GM18499 (cell line): ENCODE data around the gene ACTL6A.
A peak's percentile ranks its signal among the peaks of the same experiment; 100 is the strongest.
"Not testable (repeated sequence)": the region's sequence is repeated elsewhere in the genome, so short reads cannot be mapped to it uniquely, and the experiment has no call there.

Experiments used
- ATAC-seq: cut with Tn5 transposase; IDR thresholded peaks from one replicate; pipeline ENCODE4 v1.9.1; 2021; ENCODE audit warnings: moderate number of reproducible peaks; ENCODE audit not compliant: insufficient read depth, unreplicated experiment

Gene ACTL6A

GRCh38 chr3:179562591-179563270 is at the start of gene ACTL6A:
Gene ACTL6A, plus strand, starts transcription at chr3:179562926. Its CDS starts 167 bp downstream, at chr3:179563093.
- ATAC-seq = peak; percentile 90

GRCh38 chr3:179513862-179514261 is 48.9 kb upstream of the ACTL6A start:
- no peak for ATAC-seq

DNA sequence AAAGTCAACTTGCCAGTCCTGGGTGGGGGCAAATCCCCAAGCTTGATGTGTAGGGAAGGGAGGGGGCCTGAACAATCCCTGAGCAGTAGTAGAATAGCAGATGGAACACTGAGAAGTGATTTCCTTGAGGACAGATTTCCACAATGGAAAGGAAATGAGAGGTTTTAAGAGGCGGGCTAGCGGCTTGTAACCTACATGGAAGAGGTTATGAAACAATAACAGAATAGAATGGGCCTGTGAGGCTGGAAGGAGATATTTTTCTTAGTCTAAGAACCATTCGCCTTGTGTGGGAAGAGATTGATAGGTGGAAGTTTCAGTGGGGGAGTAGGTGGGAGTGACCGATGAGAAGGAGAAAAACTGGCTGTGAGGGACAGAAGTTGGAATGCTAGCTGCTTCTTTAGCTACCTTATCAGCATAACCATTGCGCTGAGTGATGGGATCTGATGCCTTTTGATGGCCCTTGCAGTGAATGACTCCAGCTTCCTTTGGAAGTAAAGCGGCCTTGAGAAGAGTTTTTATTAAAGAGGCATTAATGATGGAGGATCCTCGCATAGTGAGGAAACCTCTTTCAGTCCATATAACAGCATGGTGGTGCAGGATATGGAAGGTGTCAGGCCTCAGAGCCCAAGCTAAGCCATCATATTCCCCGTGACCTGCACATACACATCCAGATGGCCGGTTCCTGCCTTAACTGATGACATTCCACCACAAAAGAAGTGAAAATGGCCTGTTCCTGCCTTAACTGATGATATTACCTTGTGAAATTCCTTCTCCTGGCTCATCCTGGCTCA is 46.1 kb upstream of the ACTL6A start:
- ATAC-seq = not testable (repeated sequence)

GRCh38 chr3:179526482-179526881 is 36.2 kb upstream of the ACTL6A start:
- no peak for ATAC-seq

DNA sequence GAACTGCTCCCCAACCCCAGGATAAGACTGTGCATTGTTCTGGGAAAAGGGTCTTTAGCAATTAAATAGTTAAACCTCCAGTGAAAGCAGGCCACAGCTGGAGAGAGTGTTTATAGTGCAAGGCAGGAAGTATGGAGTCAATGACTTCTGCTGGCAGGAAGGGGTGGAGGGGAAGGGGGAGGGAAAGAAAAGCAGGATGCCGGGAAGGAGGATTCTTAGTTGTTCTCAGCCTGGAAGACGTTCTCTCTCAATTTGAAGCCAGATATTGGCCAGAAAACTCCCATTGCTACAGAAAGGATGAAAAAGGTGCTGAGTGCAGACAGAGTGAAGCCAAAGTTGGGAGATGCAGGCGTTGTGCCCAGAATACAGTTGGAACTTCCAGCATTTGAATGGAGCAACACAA is 35.7 kb upstream of the ACTL6A start:
- ATAC-seq = no peak

DNA sequence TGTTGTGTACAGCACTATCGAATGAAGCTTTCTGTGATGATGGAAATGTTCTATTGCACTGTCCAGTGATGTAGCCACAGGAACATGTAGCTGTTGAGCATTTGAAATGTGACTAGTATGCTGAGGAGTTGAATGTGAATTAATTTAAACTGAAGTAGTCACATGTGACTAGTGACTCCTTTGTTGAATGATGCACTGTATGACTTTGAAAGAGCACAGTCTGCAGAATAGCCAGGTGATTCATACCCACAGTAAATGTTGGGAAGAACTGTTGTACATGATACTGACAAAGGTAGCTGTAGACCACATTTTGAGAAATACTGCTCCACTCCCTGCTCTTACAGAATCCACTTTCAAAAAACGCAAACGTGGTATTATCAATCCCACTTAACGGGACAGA is 34.0 kb upstream of the ACTL6A start:
- ATAC-seq = no peak

- no peak for ATAC-seq
Measured at GRCh38 chr3:179531576-179531975, 31.1 kb upstream of the ACTL6A start.

- no peak for ATAC-seq
Measured at GRCh38 chr3:179533274-179533673, 29.5 kb upstream of the ACTL6A start.

GRCh38 chr3:179536256-179536655 is 26.5 kb upstream of the ACTL6A start:
- ATAC-seq = no peak

GRCh38 chr3:179541094-179541493 is 21.6 kb upstream of the ACTL6A start:
- ATAC-seq = no peak

GRCh38 chr3:179541596-179541995 is 21.1 kb upstream of the ACTL6A start:
- no peak for ATAC-seq

- no peak for ATAC-seq
Measured at GRCh38 chr3:179542375-179542774, 20.4 kb upstream of the ACTL6A start.

- no peak for ATAC-seq
Measured at GRCh38 chr3:179544981-179545645, 17.6 kb upstream of the ACTL6A start.

- ATAC-seq = no peak
Measured at GRCh38 chr3:179546814-179547241, 15.9 kb upstream of the ACTL6A start.

- ATAC-seq = no peak
Measured at GRCh38 chr3:179551349-179552105, 11.2 kb upstream of the ACTL6A start.

- ATAC-seq = no peak
Measured at GRCh38 chr3:179558742-179559364, 3.9 kb upstream of the ACTL6A start.

GRCh38 chr3:179560791-179561190 is 1.9 kb upstream of the ACTL6A start:
- ATAC-seq = no peak

DNA sequence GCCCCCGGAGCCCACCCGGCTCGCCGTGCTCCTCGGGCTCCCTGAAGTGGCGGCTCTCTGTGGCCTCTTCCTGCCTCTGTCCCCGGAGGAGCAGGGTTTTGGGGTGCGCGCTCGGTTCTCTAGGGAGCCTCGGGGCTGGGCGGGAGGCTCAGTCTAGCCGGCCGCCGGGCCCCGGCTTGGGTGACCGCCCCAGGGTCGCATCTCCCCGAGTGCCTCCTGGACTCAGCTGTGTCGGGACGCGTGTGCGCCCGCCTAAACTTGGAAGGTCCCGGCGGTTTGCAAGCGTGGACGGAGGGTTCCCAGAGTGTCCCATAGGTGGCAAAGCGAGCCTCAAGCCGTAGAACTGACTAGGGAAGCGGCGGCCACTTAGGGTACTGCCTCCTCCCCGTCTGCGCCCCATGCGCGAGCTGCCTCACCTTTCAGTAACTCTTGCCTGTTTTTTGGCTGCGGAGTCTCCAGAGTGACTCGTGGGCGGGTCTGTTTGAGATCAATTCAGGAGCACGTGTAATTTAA is 601 bp downstream of the ACTL6A start:
- ATAC-seq = peak; percentile 30

GRCh38 chr3:179565496-179565895 is 2.8 kb downstream of the ACTL6A start:
- ATAC-seq = no peak

- ATAC-seq = no peak
Measured at GRCh38 chr3:179580992-179581391, 18.3 kb downstream of the ACTL6A start.
